ENCODE measurements around the gene EP300. TPM values are rescaled to one million over a fixed set of nuclear protein-coding genes. Genes with fewer than 3 reads are reported as not detected.

EP300 gene
- total RNA-seq, 1 experiment from 2014 or later: 17.8 TPM

- ChIA-PET CTCF (no interaction called here), POLR2A (ENCODE audit: unreplicated experiment) (no interaction called here)
- Histone ChIP-seq H3K27ac (ENCODE audit: low read length) (no peak overlapping the region), H3K4me2 (ENCODE audit: low read length) (no peak overlapping the region), H3K9ac (ENCODE audit: low read length) (no peak overlapping the region), H3F3A (ENCODE audit: low read length, unreplicated experiment) (no peaks in the 10 kb centered on the region), H3K4me1 (ENCODE audit: insufficient read depth, low read length) (no peaks in the 10 kb centered on the region; the same call in 1 of the 2 replicates), H2AFZ (ENCODE audit: low read length) (no peak overlapping the region), H3K4me3 (ENCODE audit: low read length) (no peak overlapping the region), H3K27me3 (ENCODE audit: low read length) (no peaks in the 10 kb centered on the region), H3K9me2 (replicated peaks; ENCODE audit: low read length) (no peaks in the 10 kb centered on the region), H3K79me2 (ENCODE audit: low read length) (no peaks in the 10 kb centered on the region), H4K20me1 (ENCODE audit: low read length) (no peaks in the 10 kb centered on the region), H3K36me3 (ENCODE audit: low read depth, low read length) (peaks cover 3% of the 10 kb centered on the region; the same call in 1 of the 2 replicates), H3K9me3 (ENCODE audit: low read length) (no peaks in the 10 kb centered on the region)
- intact Hi-C loops (cut with micrococcal nuclease): no loop called here
- DNase-seq: no peak
- ATAC-seq: peak; percentile 29; the same call in 1 of the 2 replicates
- BruUV-seq (replicated peaks): TSS peak; percentile 88
- TF ChIP-seq EZH2 (IDR thresholded peaks at IDR 0.05; ENCODE audit: low read length, unreplicated experiment) (no peak), CTCF (conservative IDR thresholded peaks at IDR 0.05; ENCODE audit: low read depth, low read length) (no peak), EZH2phosphoT487 (IDR thresholded peaks at IDR 0.05; ENCODE audit: borderline replicate concordance, low read length) (no peak)
These were observed 125.3 kb downstream of the EP300 start for GRCh38 chr22:41217553-41218157.

- Histone ChIP-seq H3K27ac (ENCODE audit: low read length) (no peak overlapping the region), H3K79me2 (ENCODE audit: low read length) (no peaks in the 10 kb centered on the region), H3K27me3 (ENCODE audit: low read length) (no peaks in the 10 kb centered on the region), H3K9me3 (ENCODE audit: low read length) (no peaks in the 10 kb centered on the region), H3K4me2 (ENCODE audit: low read length) (no peak overlapping the region), H3K9me2 (replicated peaks; ENCODE audit: low read length) (no peaks in the 10 kb centered on the region), H3K4me1 (ENCODE audit: insufficient read depth, low read length) (no peaks in the 10 kb centered on the region), H4K20me1 (ENCODE audit: low read length) (no peaks in the 10 kb centered on the region), H3K36me3 (ENCODE audit: low read depth, low read length) (peaks cover 3% of the 10 kb centered on the region; the same call in 1 of the 2 replicates), H2AFZ (ENCODE audit: low read length) (no peak overlapping the region), H3K9ac (ENCODE audit: low read length) (no peak overlapping the region), H3K4me3 (ENCODE audit: low read length) (no peak overlapping the region), H3F3A (ENCODE audit: low read length, unreplicated experiment) (no peaks in the 10 kb centered on the region)
- CTCF ChIA-PET: no interaction called here
- POLR2A ChIA-PET (ENCODE audit: unreplicated experiment): interaction anchor here (0.7 kb wide), 1 partner anchor 15 kb away, joined by 7 read pairs; no protein-coding TSS in a partner anchor
- ATAC-seq (no peak), DNase-seq (no peak)
- no peak for TF ChIP-seq CTCF (conservative IDR thresholded peaks at IDR 0.05; ENCODE audit: low read depth, low read length)
- TF ChIP-seq EZH2 (IDR thresholded peaks at IDR 0.05; ENCODE audit: low read length, unreplicated experiment): no peak
- TF ChIP-seq EZH2phosphoT487 (IDR thresholded peaks at IDR 0.05; ENCODE audit: borderline replicate concordance, low read length): no peak
- intact Hi-C loops (cut with micrococcal nuclease): no loop called here
- no TSS peak for BruUV-seq (replicated peaks)
These were observed 130.6 kb downstream of the EP300 start for GRCh38 chr22:41222846-41223507.

GRCh38 chr22:41223535-41223934 is 131.1 kb downstream of the EP300 start:
- TF ChIP-seq EZH2 (IDR thresholded peaks at IDR 0.05; ENCODE audit: low read length, unreplicated experiment) (no peak), EZH2phosphoT487 (IDR thresholded peaks at IDR 0.05; ENCODE audit: borderline replicate concordance, low read length) (no peak), CTCF (conservative IDR thresholded peaks at IDR 0.05; ENCODE audit: low read depth, low read length) (no peak)
- Histone ChIP-seq H3K9me3 (ENCODE audit: low read length) (no peaks in the 10 kb centered on the region), H3K4me2 (ENCODE audit: low read length) (no peak overlapping the region), H3F3A (ENCODE audit: low read length, unreplicated experiment) (no peaks in the 10 kb centered on the region), H3K9ac (ENCODE audit: low read length) (no peak overlapping the region), H3K79me2 (ENCODE audit: low read length) (no peaks in the 10 kb centered on the region), H3K27me3 (ENCODE audit: low read length) (no peaks in the 10 kb centered on the region), H3K4me3 (ENCODE audit: low read length) (no peak overlapping the region), H3K4me1 (ENCODE audit: insufficient read depth, low read length) (no peaks in the 10 kb centered on the region), H3K27ac (ENCODE audit: low read length) (no peak overlapping the region), H3K9me2 (replicated peaks; ENCODE audit: low read length) (no peaks in the 10 kb centered on the region), H4K20me1 (ENCODE audit: low read length) (no peaks in the 10 kb centered on the region), H2AFZ (ENCODE audit: low read length) (no peak overlapping the region), H3K36me3 (ENCODE audit: low read depth, low read length) (peaks cover 3% of the 10 kb centered on the region; the same call in 1 of the 2 replicates)
- ChIA-PET CTCF (no interaction called here), POLR2A (ENCODE audit: unreplicated experiment) (no interaction called here)
- BruUV-seq (replicated peaks): no TSS peak
- ATAC-seq: no peak
- intact Hi-C loops (cut with micrococcal nuclease): no loop called here
- DNase-seq: no peak
